ENCODE measurements around the gene SLC6A8.

The SLC6A8 gene

DNA sequence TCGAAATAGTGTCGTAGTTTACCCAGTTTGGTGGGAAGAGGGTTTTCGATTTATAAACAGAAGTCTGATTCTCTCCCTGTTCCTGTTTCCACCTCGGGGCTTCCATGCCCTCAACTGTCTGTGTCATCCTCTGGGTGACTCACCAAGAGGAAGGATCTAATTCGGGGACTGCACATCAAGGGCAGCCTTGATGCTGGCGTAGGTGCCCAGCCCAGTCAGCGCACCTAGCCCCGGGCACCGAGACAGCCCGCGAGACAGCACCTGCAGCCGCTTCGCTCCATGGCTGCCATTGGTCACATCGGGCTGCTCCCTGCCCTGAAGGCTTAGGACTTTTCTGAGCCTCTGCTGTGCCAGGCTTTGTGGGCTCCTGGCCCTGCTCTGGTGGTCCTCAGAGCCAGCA is 44.7 kb downstream of the SLC6A8 start:
- Histone ChIP-seq H3K14ac (ENCODE audit: low read length) (no peak overlapping the region), H3K18ac (ENCODE audit: low read length) (no peak overlapping the region), H3K27ac (replicated peaks; ENCODE audit: low read length) (no peak overlapping the region), H2BK120ac (ENCODE audit: low read depth, low read length) (no peak overlapping the region), H2AK5ac (ENCODE audit: low read depth, low read length) (no peak overlapping the region), H2BK15ac (ENCODE audit: low read length) (no peak overlapping the region), H3K4me3 (ENCODE audit: low read length in 2 of 2) (no peak overlapping the region), H4K8ac (ENCODE audit: low read depth, low read length) (no peak overlapping the region), H2AFZ (ENCODE audit: low read length) (no peak overlapping the region), H3K9me3 (replicated peaks in 1 of 2; ENCODE audit: control insufficient read depth in 2 of 2, insufficient read depth in 1 of 2, low read depth in 1 of 2, low read length in 2 of 2) (peaks cover 0 to 13% of the 10 kb centered on the region in 2 donors), H3K36me3 (replicated peaks in 1 of 2; ENCODE audit: control insufficient read depth in 2 of 2, insufficient read depth in 2 of 2, low read length in 2 of 2) (no peaks in the 10 kb centered on the region), H4K91ac (ENCODE audit: low read depth, low read length, poor library complexity) (no peak overlapping the region), H3K4me1 (ENCODE audit: control insufficient read depth in 2 of 2, insufficient read depth in 1 of 2, low read depth in 1 of 2, low read length in 2 of 2) (peaks cover 2 to 4% of the 10 kb centered on the region in 2 donors), H2BK5ac (ENCODE audit: low read length) (no peak overlapping the region), H3K9ac (ENCODE audit: low read depth, low read length, poor library complexity) (no peak overlapping the region), H3K23ac (ENCODE audit: low read depth, low read length, poor library complexity) (no peak overlapping the region), H3K27me3 (ENCODE audit: control insufficient read depth in 3 of 3, insufficient read depth in 3 of 3, low read depth in 1 of 3, low read length in 3 of 3) (peaks cover 0 to 11% (median 0%) of the 10 kb centered on the region in 3 experiments), H2BK12ac (ENCODE audit: low read length) (no peak overlapping the region), H3K4ac (ENCODE audit: low read length) (no peak overlapping the region), H3K79me1 (ENCODE audit: low read depth, low read length) (no peaks in the 10 kb centered on the region), H3K4me2 (ENCODE audit: insufficient read depth, low read length, poor library complexity, severe bottlenecking) (no peak overlapping the region)
- WGBS, 2 donors (ENCODE audit: extremely low coverage in 2 of 2, insufficient read length in 2 of 2, insufficient replicate concordance in 1 of 2) = no CpG with 5 or more reads among the region's 14 CpGs
- DNase-seq (ENCODE audit: low spot score) = no peak

DNA sequence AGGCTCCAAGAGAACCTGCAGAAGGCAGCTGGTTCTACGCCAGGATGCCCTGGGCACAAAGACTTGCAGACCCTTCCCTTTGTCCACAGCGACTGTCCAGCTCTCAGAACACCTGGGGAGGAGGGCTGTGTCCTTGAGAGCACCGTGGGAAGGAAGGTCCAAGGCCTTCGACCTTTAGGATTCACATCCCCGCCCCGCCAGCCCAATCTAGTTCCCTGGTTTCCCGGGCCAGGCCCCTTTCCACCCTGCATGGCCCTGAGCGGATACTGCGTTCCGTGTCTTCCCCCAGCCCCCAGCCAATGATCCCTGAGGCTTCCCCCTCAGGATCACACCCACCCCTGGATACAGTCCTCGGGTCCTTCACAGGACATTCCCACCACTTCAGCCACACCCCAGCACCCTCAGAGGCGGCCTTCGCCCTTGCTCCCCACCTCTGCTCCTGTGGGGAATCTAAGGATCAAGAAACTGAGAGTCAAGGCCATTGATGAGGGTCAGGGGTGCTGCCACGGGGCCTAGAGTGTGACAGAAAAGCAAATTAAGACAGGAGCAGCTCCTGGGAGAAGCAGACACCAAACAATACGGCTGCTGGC is 46.0 kb downstream of the SLC6A8 start:
- WGBS, 2 donors (ENCODE audit: extremely low coverage in 2 of 2, insufficient read length in 2 of 2, insufficient replicate concordance in 1 of 2) = no CpG with 5 or more reads among the region's 15 CpGs
- no peak overlapping the region for H3K27ac ChIP-seq (replicated peaks; ENCODE audit: low read length)
- no peak overlapping the region for H2BK120ac ChIP-seq (ENCODE audit: low read depth, low read length)
- no peaks in the 10 kb centered on the region for H3K4me1 ChIP-seq (ENCODE audit: control insufficient read depth in 2 of 2, insufficient read depth in 1 of 2, low read depth in 1 of 2, low read length in 2 of 2)
- H3K9ac ChIP-seq (ENCODE audit: low read depth, low read length, poor library complexity) = no peak overlapping the region
- H2BK5ac ChIP-seq (ENCODE audit: low read length) = no peak overlapping the region
- no peaks in the 10 kb centered on the region for H3K36me3 ChIP-seq (replicated peaks in 1 of 2; ENCODE audit: control insufficient read depth in 2 of 2, insufficient read depth in 2 of 2, low read length in 2 of 2)
- no peak for DNase-seq (ENCODE audit: low spot score)
- no peak overlapping the region for H3K18ac ChIP-seq (ENCODE audit: low read length)
- no peak overlapping the region for H3K23ac ChIP-seq (ENCODE audit: low read depth, low read length, poor library complexity)
- no peak overlapping the region for H2BK12ac ChIP-seq (ENCODE audit: low read length)
- no peak overlapping the region for H3K4me2 ChIP-seq (ENCODE audit: insufficient read depth, low read length, poor library complexity, severe bottlenecking)
- peaks cover 0 to 11% (median 0%) of the 10 kb centered on the region in 3 experiments for H3K27me3 ChIP-seq (ENCODE audit: control insufficient read depth in 3 of 3, insufficient read depth in 3 of 3, low read depth in 1 of 3, low read length in 3 of 3)
- H2BK15ac ChIP-seq (ENCODE audit: low read length) = no peak overlapping the region
- no peak overlapping the region for H3K4ac ChIP-seq (ENCODE audit: low read length)
- no peak overlapping the region for H4K91ac ChIP-seq (ENCODE audit: low read depth, low read length, poor library complexity)
- no peak overlapping the region for H3K4me3 ChIP-seq (ENCODE audit: low read length in 2 of 2)
- no peaks in the 10 kb centered on the region for H3K79me1 ChIP-seq (ENCODE audit: low read depth, low read length)
- H3K9me3 ChIP-seq (replicated peaks in 1 of 2; ENCODE audit: control insufficient read depth in 2 of 2, insufficient read depth in 1 of 2, low read depth in 1 of 2, low read length in 2 of 2) = peaks cover 0 to 13% of the 10 kb centered on the region in 2 donors
- no peak overlapping the region for H4K8ac ChIP-seq (ENCODE audit: low read depth, low read length)
- H2AK5ac ChIP-seq (ENCODE audit: low read depth, low read length) = no peak overlapping the region
- H2AFZ ChIP-seq (ENCODE audit: low read length) = no peak overlapping the region
- no peak overlapping the region for H3K14ac ChIP-seq (ENCODE audit: low read length)

DNA sequence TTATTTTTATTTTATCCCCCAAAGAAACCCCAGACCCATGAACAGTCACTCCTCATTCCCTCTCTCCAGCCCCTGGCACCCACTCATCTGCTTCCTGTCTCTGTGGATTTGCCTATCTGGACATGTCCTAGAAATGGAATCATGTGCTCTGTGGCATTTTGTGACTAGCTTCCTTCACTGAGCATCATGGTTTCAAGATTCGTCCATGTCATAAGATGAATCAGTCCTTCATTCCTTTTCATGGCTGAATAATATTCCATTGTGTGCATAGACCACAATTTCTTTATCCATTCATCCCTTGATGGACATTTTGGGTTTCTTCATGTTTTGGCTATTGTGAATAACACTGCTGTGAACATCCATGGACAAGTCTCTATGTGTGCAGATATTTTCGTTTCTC is 47.1 kb downstream of the SLC6A8 start:
- Histone ChIP-seq H3K14ac (ENCODE audit: low read length) (no peak overlapping the region), H4K91ac (ENCODE audit: low read depth, low read length, poor library complexity) (no peak overlapping the region), H2BK12ac (ENCODE audit: low read length) (no peak overlapping the region), H3K36me3 (replicated peaks in 1 of 2; ENCODE audit: control insufficient read depth in 2 of 2, insufficient read depth in 2 of 2, low read length in 2 of 2) (no peaks in the 10 kb centered on the region), H3K4ac (ENCODE audit: low read length) (no peak overlapping the region), H3K9ac (ENCODE audit: low read depth, low read length, poor library complexity) (no peak overlapping the region), H3K27me3 (ENCODE audit: control insufficient read depth in 3 of 3, insufficient read depth in 3 of 3, low read depth in 1 of 3, low read length in 3 of 3) (peaks cover 0 to 11% (median 0%) of the 10 kb centered on the region in 3 experiments), H2AFZ (ENCODE audit: low read length) (no peak overlapping the region), H2BK15ac (ENCODE audit: low read length) (no peak overlapping the region), H3K18ac (ENCODE audit: low read length) (no peak overlapping the region), H3K4me2 (ENCODE audit: insufficient read depth, low read length, poor library complexity, severe bottlenecking) (no peak overlapping the region), H3K27ac (replicated peaks; ENCODE audit: low read length) (no peak overlapping the region), H3K4me1 (ENCODE audit: control insufficient read depth in 2 of 2, insufficient read depth in 1 of 2, low read depth in 1 of 2, low read length in 2 of 2) (no peaks in the 10 kb centered on the region), H2BK5ac (ENCODE audit: low read length) (no peak overlapping the region), H4K8ac (ENCODE audit: low read depth, low read length) (no peak overlapping the region), H3K9me3 (replicated peaks in 1 of 2; ENCODE audit: control insufficient read depth in 2 of 2, insufficient read depth in 1 of 2, low read depth in 1 of 2, low read length in 2 of 2) (peaks cover 0 to 13% of the 10 kb centered on the region in 2 donors), H3K79me1 (ENCODE audit: low read depth, low read length) (no peaks in the 10 kb centered on the region), H3K23ac (ENCODE audit: low read depth, low read length, poor library complexity) (no peak overlapping the region), H2AK5ac (ENCODE audit: low read depth, low read length) (no peak overlapping the region), H2BK120ac (ENCODE audit: low read depth, low read length) (no peak overlapping the region), H3K4me3 (ENCODE audit: low read length in 2 of 2) (no peak overlapping the region)
- no CpG with 5 or more reads among the region's 2 CpGs for WGBS, 2 donors (ENCODE audit: extremely low coverage in 2 of 2, insufficient read length in 2 of 2, insufficient replicate concordance in 1 of 2)
- no peak for DNase-seq (ENCODE audit: low spot score)

DNA sequence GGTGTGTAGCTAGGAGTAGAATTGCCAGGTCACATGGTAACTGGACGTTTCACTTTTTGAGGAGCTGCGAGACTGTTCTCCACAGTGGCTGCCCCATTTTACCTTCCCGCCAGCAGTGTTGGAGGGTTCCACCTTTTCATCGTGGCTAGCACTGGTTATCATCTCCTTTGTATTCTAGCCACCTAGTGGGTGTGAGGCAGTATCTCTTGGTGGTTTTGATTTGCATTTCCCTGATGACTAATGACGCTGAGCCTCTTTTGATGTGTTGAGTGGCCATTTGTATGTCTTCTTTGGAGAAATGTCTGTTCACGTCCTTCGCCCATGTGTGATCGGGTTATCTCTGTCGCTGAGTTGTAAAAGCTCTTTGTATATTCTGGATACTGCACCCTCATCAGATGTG is 47.5 kb downstream of the SLC6A8 start:
- Histone ChIP-seq H3K9me3 (replicated peaks in 1 of 2; ENCODE audit: control insufficient read depth in 2 of 2, insufficient read depth in 1 of 2, low read depth in 1 of 2, low read length in 2 of 2) (peaks cover 0 to 13% of the 10 kb centered on the region in 2 donors), H4K91ac (ENCODE audit: low read depth, low read length, poor library complexity) (no peak overlapping the region), H3K14ac (ENCODE audit: low read length) (no peak overlapping the region), H3K27ac (replicated peaks; ENCODE audit: low read length) (no peak overlapping the region), H3K4me1 (ENCODE audit: control insufficient read depth in 2 of 2, insufficient read depth in 1 of 2, low read depth in 1 of 2, low read length in 2 of 2) (no peaks in the 10 kb centered on the region), H4K8ac (ENCODE audit: low read depth, low read length) (no peak overlapping the region), H3K4me3 (ENCODE audit: low read length in 2 of 2) (no peak overlapping the region), H3K4ac (ENCODE audit: low read length) (no peak overlapping the region), H2AFZ (ENCODE audit: low read length) (no peak overlapping the region), H2BK120ac (ENCODE audit: low read depth, low read length) (no peak overlapping the region), H3K18ac (ENCODE audit: low read length) (no peak overlapping the region), H2AK5ac (ENCODE audit: low read depth, low read length) (no peak overlapping the region), H3K79me1 (ENCODE audit: low read depth, low read length) (no peaks in the 10 kb centered on the region), H3K23ac (ENCODE audit: low read depth, low read length, poor library complexity) (no peak overlapping the region), H2BK15ac (ENCODE audit: low read length) (no peak overlapping the region), H2BK5ac (ENCODE audit: low read length) (no peak overlapping the region), H3K9ac (ENCODE audit: low read depth, low read length, poor library complexity) (no peak overlapping the region), H2BK12ac (ENCODE audit: low read length) (no peak overlapping the region), H3K4me2 (ENCODE audit: insufficient read depth, low read length, poor library complexity, severe bottlenecking) (no peak overlapping the region), H3K27me3 (ENCODE audit: control insufficient read depth in 3 of 3, insufficient read depth in 3 of 3, low read depth in 1 of 3, low read length in 3 of 3) (peaks cover 0 to 11% (median 0%) of the 10 kb centered on the region in 3 experiments), H3K36me3 (replicated peaks in 1 of 2; ENCODE audit: control insufficient read depth in 2 of 2, insufficient read depth in 2 of 2, low read length in 2 of 2) (no peaks in the 10 kb centered on the region)
- DNase-seq (ENCODE audit: low spot score) = no peak
- WGBS, 2 donors (ENCODE audit: extremely low coverage in 2 of 2, insufficient read length in 2 of 2, insufficient replicate concordance in 1 of 2) = no CpG with 5 or more reads among the region's 9 CpGs
